Measurements from ENCODE around the gene PACRG. TPM values are rescaled to one million over a fixed set of nuclear protein-coding genes. Genes with fewer than 3 reads are reported as not detected.

PACRG gene
- total and polyA plus RNA-seq, 8 donors = 1.8 to 28.6 (median 3.2) TPM; not detected in 2

DNA sequence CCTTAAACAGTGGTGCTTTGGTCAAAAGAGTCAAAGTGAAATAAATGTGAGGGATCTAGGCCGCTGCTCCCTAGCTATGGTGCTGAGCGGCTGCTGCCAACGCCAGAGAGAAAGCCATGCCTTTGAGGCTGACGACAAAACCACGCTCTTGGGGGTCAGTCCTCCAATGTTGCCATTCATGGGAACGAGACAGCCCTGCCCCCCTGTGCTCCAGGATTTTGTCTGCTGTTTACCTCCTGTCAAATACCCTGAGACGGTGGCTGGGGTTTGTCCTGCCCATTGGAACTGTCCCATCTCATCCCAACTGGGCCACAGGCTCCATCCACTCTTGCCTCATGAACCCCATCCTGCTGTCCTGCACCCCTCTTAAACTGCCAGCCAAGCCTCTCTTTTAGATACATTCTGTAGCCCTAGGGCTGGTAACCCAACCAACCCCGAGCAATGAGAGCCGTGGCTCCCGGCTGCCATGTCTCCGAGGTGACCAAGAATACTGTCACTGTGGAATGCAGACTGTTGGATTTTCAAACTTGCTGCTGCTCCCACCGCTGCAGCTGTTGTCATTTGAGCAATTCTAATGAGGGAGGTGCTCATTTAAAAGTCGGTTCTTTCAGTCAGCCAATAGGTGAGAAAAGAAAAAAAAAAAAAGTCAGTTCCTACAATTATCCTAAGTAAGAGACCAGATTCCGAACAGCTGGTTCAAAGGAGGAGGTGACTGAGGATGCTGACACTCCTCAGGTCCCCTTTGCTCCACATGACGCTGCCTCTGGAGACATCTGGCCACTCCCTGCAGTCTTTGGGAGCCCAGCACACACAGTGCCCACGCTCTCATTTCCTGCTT is 613.7 kb downstream of the PACRG start:
- DNase-seq = no peak
- Histone ChIP-seq H3K4me3 (no peak overlapping the region), H3K36me3 (no peaks in the 10 kb centered on the region), H3K9me3 (no peaks in the 10 kb centered on the region), H3K27me3 (no peaks in the 10 kb centered on the region), H3K27ac (no peak overlapping the region), H3K4me1 (peaks cover 0 to 9% (median 1%) of the 10 kb centered on the region in 4 donors)
- WGBS, 5 donors = 74 to 85% (median 81%) methylated on average over 16 of the region's 16 CpGs
- intact Hi-C loops (cut with DNase I; ENCODE audit: low total_unique reads) = no loop called here
- TF ChIP-seq POLR2A (IDR thresholded peaks at IDR 0.05) = no peak
- TF ChIP-seq, protein P1, sequence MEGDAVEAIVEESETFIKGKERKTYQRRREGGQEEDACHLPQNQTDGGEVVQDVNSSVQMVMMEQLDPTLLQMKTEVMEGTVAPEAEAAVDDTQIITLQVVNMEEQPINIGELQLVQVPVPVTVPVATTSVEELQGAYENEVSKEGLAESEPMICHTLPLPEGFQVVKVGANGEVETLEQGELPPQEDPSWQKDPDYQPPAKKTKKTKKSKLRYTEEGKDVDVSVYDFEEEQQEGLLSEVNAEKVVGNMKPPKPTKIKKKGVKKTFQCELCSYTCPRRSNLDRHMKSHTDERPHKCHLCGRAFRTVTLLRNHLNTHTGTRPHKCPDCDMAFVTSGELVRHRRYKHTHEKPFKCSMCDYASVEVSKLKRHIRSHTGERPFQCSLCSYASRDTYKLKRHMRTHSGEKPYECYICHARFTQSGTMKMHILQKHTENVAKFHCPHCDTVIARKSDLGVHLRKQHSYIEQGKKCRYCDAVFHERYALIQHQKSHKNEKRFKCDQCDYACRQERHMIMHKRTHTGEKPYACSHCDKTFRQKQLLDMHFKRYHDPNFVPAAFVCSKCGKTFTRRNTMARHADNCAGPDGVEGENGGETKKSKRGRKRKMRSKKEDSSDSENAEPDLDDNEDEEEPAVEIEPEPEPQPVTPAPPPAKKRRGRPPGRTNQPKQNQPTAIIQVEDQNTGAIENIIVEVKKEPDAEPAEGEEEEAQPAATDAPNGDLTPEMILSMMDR (IDR thresholded peaks at IDR 0.05) = no peak
- TF ChIP-seq EP300 (IDR thresholded peaks at IDR 0.05) = no peak
- TF ChIP-seq POLR2AphosphoS5 (IDR thresholded peaks at IDR 0.05) = no peak

- Histone ChIP-seq H3K36me3 (no peaks in the 10 kb centered on the region), H3K4me1 (peaks cover 0 to 11% (median 4%) of the 10 kb centered on the region in 4 donors), H3K27ac (no peak overlapping the region), H3K27me3 (no peaks in the 10 kb centered on the region), H3K4me3 (no peak overlapping the region), H3K9me3 (no peaks in the 10 kb centered on the region)
- no peak for TF ChIP-seq POLR2A (IDR thresholded peaks at IDR 0.05)
- no peak for TF ChIP-seq EP300 (IDR thresholded peaks at IDR 0.05)
- no peak for TF ChIP-seq POLR2AphosphoS5 (IDR thresholded peaks at IDR 0.05)
- TF ChIP-seq, protein P1 (IDR thresholded peaks at IDR 0.05) = no peak
- 80 to 87% (median 85%) methylated on average over 24 of the region's 24 CpGs for WGBS, 5 donors
- DNase-seq = no peak
- intact Hi-C loops (cut with DNase I; ENCODE audit: low total_unique reads) = no loop called here
Measured at GRCh38 chr6:163342571-163343539, 615.1 kb downstream of the PACRG start.

- Histone ChIP-seq H3K27me3 (no peaks in the 10 kb centered on the region), H3K36me3 (no peaks in the 10 kb centered on the region), H3K4me3 (no peak overlapping the region), H3K9me3 (no peaks in the 10 kb centered on the region), H3K27ac (no peak overlapping the region), H3K4me1 (peaks cover 0 to 11% (median 4%) of the 10 kb centered on the region in 4 donors)
- 77 to 88% (median 83%) methylated on average over 6 to 8 of the region's 8 CpGs for whole genome bisulfite sequencing, 5 donors
- TF ChIP-seq, protein P1 (IDR thresholded peaks at IDR 0.05) = no peak
- no peak for TF ChIP-seq POLR2A (IDR thresholded peaks at IDR 0.05)
- TF ChIP-seq EP300 (IDR thresholded peaks at IDR 0.05) = no peak
- TF ChIP-seq POLR2AphosphoS5 (IDR thresholded peaks at IDR 0.05) = no peak
- DNase-seq = no peak
- intact Hi-C loops (cut with DNase I; ENCODE audit: low total_unique reads) = no loop called here
Measured at GRCh38 chr6:163343609-163344008, 615.8 kb downstream of the PACRG start.

DNA sequence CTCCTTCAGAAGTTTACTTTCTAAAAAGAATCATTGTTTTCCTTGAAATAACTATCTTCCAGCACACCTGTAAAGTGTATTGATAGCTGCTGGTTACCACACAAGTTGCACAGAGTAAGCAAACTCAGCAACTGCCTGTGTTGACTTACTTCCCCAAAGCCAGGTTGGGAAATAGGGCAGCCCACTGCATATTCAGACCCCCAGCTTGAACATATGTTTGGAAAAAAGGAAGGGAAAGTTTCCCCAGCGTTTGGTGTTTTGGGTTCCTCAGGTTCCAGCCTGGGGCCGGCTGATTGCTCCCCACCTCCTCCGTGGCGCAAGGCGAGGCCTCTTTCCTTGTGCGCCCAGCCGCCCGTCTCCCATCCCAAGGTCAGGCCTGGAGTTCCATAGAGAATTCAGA is 616.6 kb downstream of the PACRG start:
- no peak overlapping the region for H3K27ac ChIP-seq
- TF ChIP-seq POLR2A (IDR thresholded peaks at IDR 0.05) (no peak), EP300 (IDR thresholded peaks at IDR 0.05) (no peak), POLR2AphosphoS5 (IDR thresholded peaks at IDR 0.05) (no peak)
- TF ChIP-seq, protein P1 (IDR thresholded peaks at IDR 0.05) = no peak
- H3K27me3 ChIP-seq = no peaks in the 10 kb centered on the region
- no peaks in the 10 kb centered on the region for H3K9me3 ChIP-seq
- H3K4me3 ChIP-seq = no peak overlapping the region
- peaks cover 0 to 11% (median under 1%) of the 10 kb centered on the region in 4 donors for H3K4me1 ChIP-seq
- intact Hi-C loops (cut with DNase I; ENCODE audit: low total_unique reads) = no loop called here
- DNase-seq = no peak
- WGBS, 5 donors = 80 to 91% (median 87%) methylated on average over 8 of the region's 8 CpGs
- H3K36me3 ChIP-seq = no peaks in the 10 kb centered on the region

All from stomach (tissue), 9 donors.